OCI-LY7 (cell line): ENCODE results near the gene TMPRSS4. TPM values are rescaled to one million over a fixed set of nuclear protein-coding genes. Genes with fewer than 3 reads are reported as not detected.

ENCODE experiments used
- BruUV-seq: library from RNA; stranded (reverse); fragments of 400-500 nt; replicated peaks from 2 replicates; lab custom pipeline; 2021; lab: Mats Ljungman, UMichigan
- CTCF ChIA-PET: fragments of 300-600 bp; sonication (Branson Sonifier 250); formaldehyde crosslinking; loops from one replicate; lab custom pipeline; 2022; ENCODE audit warnings: antibody characterized with exemption; ENCODE audit not compliant: unreplicated experiment; lab: Charles Lee
- POLR2A ChIA-PET: fragments of 300-600 bp; sonication (Branson Sonifier 250); formaldehyde crosslinking; loops from one replicate; lab custom pipeline; 2022; ENCODE audit warnings: antibody characterized with exemption; lab: Charles Lee
- DNase-seq: peaks from one replicate; pipeline ENCODE4 v3.0.0-alpha.2; 2015; ENCODE audit warnings: low spot score
- H2AFZ ChIP-seq: fragments of 200-600 bp; sonication (generic), shearing (Covaris generic); 2 replicates; pipeline ENCODE4 v1.6.1; 2014; ENCODE audit warnings: mild to moderate bottlenecking, antibody characterized with exemption, low read length, moderate library complexity
- H3K27ac ChIP-seq: fragments of 200-600 bp; sonication (generic); 2 replicates; pipeline ENCODE4 v1.5.1; 2014; ENCODE audit warnings: mixed run types, low read depth, mild to moderate bottlenecking, moderate library complexity, low read length, inconsistent platforms; ENCODE audit not compliant: poor library complexity, severe bottlenecking
- H3K36me3 ChIP-seq: fragments of 200-600 bp; sonication (generic); 2 replicates; pipeline ENCODE4 v1.6.1; 2014; ENCODE audit warnings: mild to moderate bottlenecking, antibody characterized with exemption, low read length, moderate library complexity, mixed read lengths; ENCODE audit not compliant: insufficient read depth
- H3K4me1 ChIP-seq: fragments of 200-600 bp; sonication (generic); 2 replicates; pipeline ENCODE4 v1.5.1; 2014; ENCODE audit warnings: mild to moderate bottlenecking, low read length; ENCODE audit not compliant: insufficient read depth, poor library complexity, severe bottlenecking
- H3K4me2 ChIP-seq: fragments of 200-600 bp; sonication (generic); 2 replicates; pipeline ENCODE4 v1.6.1; 2014; ENCODE audit warnings: mild to moderate bottlenecking, low read length
- H3K4me3 ChIP-seq: fragments of 200-600 bp; sonication (generic); 2 replicates; pipeline ENCODE4 v1.5.1; 2014; ENCODE audit warnings: mild to moderate bottlenecking, low read depth, low read length; ENCODE audit not compliant: poor library complexity, severe bottlenecking
- H3K79me2 ChIP-seq: fragments of 200-600 bp; sonication (generic); 2 replicates; pipeline ENCODE4 v1.6.1; 2016; ENCODE audit warnings: low read depth, mild to moderate bottlenecking, low read length, moderate library complexity, mixed read lengths; ENCODE audit not compliant: insufficient read depth
- H3K9me2 ChIP-seq: fragments of 200-600 bp; sonication (generic); 2 replicates; pipeline ENCODE4 v1.6.1; 2016; ENCODE audit warnings: mild to moderate bottlenecking, low read length, mixed read lengths; ENCODE audit not compliant: insufficient read depth
- H3K9me3 ChIP-seq: fragments of 200-600 bp; sonication (generic); 2 replicates; pipeline ENCODE4 v1.6.1; 2014; ENCODE audit warnings: mild to moderate bottlenecking, mixed run types, low read length, mixed read lengths
- H4K20me1 ChIP-seq: fragments of 200-600 bp; sonication (generic); 2 replicates; pipeline ENCODE4 v1.6.1; 2014; ENCODE audit warnings: mild to moderate bottlenecking, antibody characterized with exemption, low read length, moderate library complexity, mixed read lengths; ENCODE audit not compliant: insufficient read depth
- EZH2phosphoT487 ChIP-seq: fragments of 200-600 bp; sonication (generic); IDR thresholded peaks from 2 replicates; pipeline ENCODE4 v1.6.1; 2018; ENCODE audit warnings: low read depth, borderline replicate concordance, mild to moderate bottlenecking, mixed run types, antibody characterized with exemption, low read length, moderate library complexity, mixed read lengths
- intact Hi-C: fragments of 100-400 bp; cut with micrococcal nuclease; formaldehyde crosslinking; loops from one replicate; pipeline ENCODE4 v1.10.0; 2022; ENCODE audit not compliant: unreplicated experiment
- total RNA-seq, 2 experiments: library from RNA; depleted of rRNA in 1 of 2; stranded (reverse); fragments of >200 nt in 1 of 2; shearing (Covaris generic) in 1 of 2; gene quantifications; 2 replicates each; pipeline ENCODE4 v1.2.3, GENCODE V29; 2014 to 2022
- TF ChIP-seq, protein P1 (sequence below): fragments of 200-600 bp; sonication (generic); conservative IDR thresholded peaks from 2 replicates; pipeline ENCODE4 v1.5.1; 2014; ENCODE audit warnings: mild to moderate bottlenecking, antibody characterized with exemption, low read length, moderate library complexity, mixed read lengths

The TMPRSS4 gene
- total RNA-seq, 2 experiments from 2014 or later: 0.03 TPM; not detected in 1

DNA sequence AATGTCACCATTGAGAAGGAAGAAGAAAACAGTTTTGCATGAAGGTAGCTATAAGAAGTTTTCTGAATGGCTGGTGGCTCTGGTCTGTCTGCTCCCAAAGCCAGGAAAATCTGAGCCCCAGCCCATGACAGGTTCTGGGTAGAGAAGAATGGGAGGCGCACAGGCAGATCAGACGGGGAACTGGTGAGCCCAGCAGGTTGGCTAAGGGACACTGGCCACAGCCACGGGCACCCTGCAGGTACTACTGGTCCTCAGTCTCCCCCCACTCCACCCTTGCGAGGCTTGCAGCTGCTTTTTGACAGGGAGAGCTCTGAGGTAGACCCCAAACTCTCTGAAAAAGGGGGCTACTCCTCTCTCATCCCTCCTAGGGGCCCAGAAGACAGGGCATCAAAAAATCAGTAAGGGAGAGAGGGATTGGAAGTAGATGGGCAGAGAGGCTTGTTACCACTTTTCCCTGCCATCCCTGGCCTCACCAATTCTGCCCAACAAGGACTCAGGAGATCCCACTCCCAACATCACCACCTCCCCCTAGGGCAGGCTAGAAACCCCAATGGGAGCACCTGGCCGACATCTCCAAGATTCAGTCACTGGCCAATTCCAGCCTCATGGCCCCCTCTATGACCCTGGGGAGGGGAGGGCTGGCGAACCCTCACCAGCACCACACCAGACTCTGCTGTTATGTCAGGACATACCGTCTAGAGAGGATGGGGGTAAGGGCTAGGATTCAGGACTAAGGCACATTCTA, 58.3 kb downstream of the TMPRSS4 start:
- POLR2A ChIA-PET: no interaction called here
- Histone ChIP-seq H4K20me1 (no peaks in the 10 kb centered on the region), H3K9me3 (no peaks in the 10 kb centered on the region), H2AFZ (no peak overlapping the region), H3K27ac (no peak overlapping the region), H3K4me2 (no peak overlapping the region), H3K36me3 (no peaks in the 10 kb centered on the region), H3K79me2 (no peaks in the 10 kb centered on the region), H3K4me3 (no peak overlapping the region), H3K9me2 (no peaks in the 10 kb centered on the region), H3K4me1 (no peaks in the 10 kb centered on the region)
- CTCF ChIA-PET: interaction anchor here (0.5 kb wide), 1 partner anchor 643 kb away, joined by 7 read pairs; no protein-coding TSS in a partner anchor
- DNase-seq: no peak
- TF ChIP-seq EZH2phosphoT487: no peak
- TF ChIP-seq, protein P1, sequence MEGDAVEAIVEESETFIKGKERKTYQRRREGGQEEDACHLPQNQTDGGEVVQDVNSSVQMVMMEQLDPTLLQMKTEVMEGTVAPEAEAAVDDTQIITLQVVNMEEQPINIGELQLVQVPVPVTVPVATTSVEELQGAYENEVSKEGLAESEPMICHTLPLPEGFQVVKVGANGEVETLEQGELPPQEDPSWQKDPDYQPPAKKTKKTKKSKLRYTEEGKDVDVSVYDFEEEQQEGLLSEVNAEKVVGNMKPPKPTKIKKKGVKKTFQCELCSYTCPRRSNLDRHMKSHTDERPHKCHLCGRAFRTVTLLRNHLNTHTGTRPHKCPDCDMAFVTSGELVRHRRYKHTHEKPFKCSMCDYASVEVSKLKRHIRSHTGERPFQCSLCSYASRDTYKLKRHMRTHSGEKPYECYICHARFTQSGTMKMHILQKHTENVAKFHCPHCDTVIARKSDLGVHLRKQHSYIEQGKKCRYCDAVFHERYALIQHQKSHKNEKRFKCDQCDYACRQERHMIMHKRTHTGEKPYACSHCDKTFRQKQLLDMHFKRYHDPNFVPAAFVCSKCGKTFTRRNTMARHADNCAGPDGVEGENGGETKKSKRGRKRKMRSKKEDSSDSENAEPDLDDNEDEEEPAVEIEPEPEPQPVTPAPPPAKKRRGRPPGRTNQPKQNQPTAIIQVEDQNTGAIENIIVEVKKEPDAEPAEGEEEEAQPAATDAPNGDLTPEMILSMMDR: no peak
- BruUV-seq: no TSS peak
- intact Hi-C loops: no loop called here

DNA sequence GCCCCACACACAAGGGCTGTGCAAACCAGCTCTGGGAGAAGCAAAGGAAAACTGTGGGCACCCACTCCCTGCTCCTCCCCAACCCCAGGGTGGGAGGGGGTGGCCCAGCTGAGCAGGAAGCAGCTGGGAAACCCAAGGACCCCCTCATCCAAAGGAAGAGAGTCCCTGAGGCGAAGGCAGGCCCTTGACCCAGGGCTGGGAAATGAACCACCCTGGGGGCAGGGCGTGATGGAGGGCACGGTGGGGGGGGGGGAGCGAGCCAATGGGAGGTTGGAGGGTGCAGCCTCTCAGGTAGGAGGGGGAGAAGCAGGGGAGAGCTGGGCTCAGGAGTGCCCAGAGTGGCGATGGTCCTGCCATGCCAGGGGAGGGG, 58.9 kb downstream of the TMPRSS4 start:
- intact Hi-C loops: no loop called here
- H3K4me1 ChIP-seq: no peaks in the 10 kb centered on the region
- DNase-seq: no peak
- no peaks in the 10 kb centered on the region for H3K9me3 ChIP-seq
- BruUV-seq: no TSS peak
- H3K36me3 ChIP-seq: no peaks in the 10 kb centered on the region
- no peak overlapping the region for H3K27ac ChIP-seq
- H3K4me3 ChIP-seq: no peak overlapping the region
- no peaks in the 10 kb centered on the region for H3K9me2 ChIP-seq
- TF ChIP-seq EZH2phosphoT487: no peak
- TF ChIP-seq, protein P1: no peak
- no peaks in the 10 kb centered on the region for H4K20me1 ChIP-seq
- CTCF ChIA-PET: no interaction called here
- no peak overlapping the region for H2AFZ ChIP-seq
- POLR2A ChIA-PET: no interaction called here
- no peak overlapping the region for H3K4me2 ChIP-seq
- H3K79me2 ChIP-seq: no peaks in the 10 kb centered on the region

DNA sequence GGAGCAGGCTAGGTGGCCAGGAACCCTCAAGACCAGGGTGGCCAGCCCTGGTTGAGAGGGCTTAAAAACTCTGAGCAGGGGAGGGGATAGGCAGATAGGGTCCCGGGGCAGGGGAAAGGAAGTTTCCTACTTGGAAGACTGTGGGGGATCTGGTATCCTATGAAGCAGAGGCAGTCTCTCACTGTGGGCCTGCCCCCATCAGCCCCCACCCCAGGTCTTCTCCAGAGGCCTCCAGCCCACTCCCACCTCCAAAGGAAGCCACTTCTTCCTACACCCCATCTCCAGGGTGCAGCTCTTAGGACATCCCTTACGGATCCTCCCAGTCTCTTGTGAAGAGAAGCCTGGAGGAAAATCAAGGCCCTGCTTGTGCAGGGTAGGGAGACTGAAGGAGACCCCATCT, 59.5 kb downstream of the TMPRSS4 start:
- TF ChIP-seq, protein P1: no peak
- no peak for TF ChIP-seq EZH2phosphoT487
- CTCF ChIA-PET: no interaction called here
- no peak overlapping the region for H2AFZ ChIP-seq
- BruUV-seq: no TSS peak
- no peak overlapping the region for H3K4me3 ChIP-seq
- no peak for DNase-seq
- H3K4me1 ChIP-seq: no peaks in the 10 kb centered on the region
- H3K36me3 ChIP-seq: no peaks in the 10 kb centered on the region
- no peaks in the 10 kb centered on the region for H3K79me2 ChIP-seq
- no peaks in the 10 kb centered on the region for H3K9me2 ChIP-seq
- H4K20me1 ChIP-seq: no peaks in the 10 kb centered on the region
- intact Hi-C loops: no loop called here
- no peak overlapping the region for H3K27ac ChIP-seq
- H3K9me3 ChIP-seq: no peaks in the 10 kb centered on the region
- POLR2A ChIA-PET: no interaction called here
- no peak overlapping the region for H3K4me2 ChIP-seq
